ENCODE measurements around the gene GNAI2.

GNAI2 gene

DNA sequence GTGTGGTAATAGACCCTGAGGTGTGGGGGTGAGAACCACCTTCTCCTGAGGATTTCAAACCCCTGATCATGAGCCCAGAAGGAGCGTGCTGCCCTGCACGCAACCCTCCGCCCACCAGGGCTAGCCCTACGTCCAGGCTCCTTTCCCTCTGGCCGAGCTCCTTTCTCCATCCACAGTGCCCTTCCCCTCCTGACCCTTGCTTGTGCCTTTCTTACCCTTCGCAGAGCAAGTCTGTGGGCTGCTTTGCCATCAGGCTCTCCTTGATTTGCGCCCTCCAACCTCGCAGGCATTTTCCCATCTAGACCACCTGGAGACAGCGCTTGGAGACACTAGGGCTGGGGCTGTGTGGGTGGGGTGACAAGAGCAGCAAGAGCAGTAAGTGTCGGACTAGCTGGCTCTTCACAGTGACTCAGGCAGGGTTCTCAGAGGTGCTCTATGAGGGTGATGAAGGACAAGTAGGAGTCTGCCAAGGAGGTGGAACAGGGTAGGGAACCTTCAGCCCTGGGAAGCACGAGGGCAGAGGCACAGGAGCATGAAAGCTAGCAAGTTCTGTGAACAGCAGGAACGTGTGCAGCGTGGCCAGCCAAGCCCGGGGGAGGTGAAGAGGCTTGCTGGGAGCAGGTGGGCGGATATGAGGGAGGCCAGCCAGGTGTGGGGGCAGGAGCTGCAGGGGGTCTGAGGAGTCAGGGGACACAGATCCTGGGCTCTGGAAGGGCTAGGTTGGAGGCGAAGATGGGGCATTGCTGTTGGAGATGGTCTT is 33.5 kb upstream of the GNAI2 start:
- TF ChIP-seq, protein P1, sequence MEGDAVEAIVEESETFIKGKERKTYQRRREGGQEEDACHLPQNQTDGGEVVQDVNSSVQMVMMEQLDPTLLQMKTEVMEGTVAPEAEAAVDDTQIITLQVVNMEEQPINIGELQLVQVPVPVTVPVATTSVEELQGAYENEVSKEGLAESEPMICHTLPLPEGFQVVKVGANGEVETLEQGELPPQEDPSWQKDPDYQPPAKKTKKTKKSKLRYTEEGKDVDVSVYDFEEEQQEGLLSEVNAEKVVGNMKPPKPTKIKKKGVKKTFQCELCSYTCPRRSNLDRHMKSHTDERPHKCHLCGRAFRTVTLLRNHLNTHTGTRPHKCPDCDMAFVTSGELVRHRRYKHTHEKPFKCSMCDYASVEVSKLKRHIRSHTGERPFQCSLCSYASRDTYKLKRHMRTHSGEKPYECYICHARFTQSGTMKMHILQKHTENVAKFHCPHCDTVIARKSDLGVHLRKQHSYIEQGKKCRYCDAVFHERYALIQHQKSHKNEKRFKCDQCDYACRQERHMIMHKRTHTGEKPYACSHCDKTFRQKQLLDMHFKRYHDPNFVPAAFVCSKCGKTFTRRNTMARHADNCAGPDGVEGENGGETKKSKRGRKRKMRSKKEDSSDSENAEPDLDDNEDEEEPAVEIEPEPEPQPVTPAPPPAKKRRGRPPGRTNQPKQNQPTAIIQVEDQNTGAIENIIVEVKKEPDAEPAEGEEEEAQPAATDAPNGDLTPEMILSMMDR (IDR thresholded peaks at IDR 0.05), result no peak

DNA sequence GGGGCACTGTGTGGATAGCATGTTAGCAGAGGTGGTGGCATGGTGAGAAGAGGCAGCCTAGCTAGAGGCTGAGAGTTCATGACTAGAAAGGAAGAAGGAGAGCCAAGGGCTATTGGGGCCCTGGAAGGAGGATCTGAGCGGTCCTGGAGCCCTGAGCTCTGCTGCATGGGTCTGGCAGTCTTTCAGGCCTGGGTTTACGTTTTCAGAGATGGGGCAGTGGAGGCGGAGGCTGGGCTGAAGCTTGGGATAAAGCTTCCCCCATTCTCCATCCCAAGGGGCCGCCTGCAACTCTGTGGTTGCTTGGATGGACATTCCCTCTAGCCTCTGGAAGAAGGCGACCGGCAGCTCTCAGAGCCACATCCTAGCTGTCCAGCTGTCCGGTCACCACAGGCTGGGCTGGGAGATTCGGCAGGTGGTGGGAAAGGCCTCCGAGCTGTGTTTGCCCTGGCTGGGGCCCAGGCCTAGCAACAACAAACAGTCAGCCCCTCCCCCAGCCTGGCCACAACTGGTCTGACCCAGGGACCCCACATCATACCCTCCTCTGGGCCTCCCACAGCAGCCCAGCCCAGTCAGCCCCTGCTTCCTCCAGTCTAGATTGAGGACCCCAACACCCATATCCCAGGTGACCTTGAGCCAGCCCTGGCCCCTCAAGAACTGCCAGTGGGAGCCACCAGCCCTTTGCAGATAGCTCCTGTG is 32.7 kb upstream of the GNAI2 start:
- TF ChIP-seq, protein P1 (IDR thresholded peaks at IDR 0.05), result no peak

DNA sequence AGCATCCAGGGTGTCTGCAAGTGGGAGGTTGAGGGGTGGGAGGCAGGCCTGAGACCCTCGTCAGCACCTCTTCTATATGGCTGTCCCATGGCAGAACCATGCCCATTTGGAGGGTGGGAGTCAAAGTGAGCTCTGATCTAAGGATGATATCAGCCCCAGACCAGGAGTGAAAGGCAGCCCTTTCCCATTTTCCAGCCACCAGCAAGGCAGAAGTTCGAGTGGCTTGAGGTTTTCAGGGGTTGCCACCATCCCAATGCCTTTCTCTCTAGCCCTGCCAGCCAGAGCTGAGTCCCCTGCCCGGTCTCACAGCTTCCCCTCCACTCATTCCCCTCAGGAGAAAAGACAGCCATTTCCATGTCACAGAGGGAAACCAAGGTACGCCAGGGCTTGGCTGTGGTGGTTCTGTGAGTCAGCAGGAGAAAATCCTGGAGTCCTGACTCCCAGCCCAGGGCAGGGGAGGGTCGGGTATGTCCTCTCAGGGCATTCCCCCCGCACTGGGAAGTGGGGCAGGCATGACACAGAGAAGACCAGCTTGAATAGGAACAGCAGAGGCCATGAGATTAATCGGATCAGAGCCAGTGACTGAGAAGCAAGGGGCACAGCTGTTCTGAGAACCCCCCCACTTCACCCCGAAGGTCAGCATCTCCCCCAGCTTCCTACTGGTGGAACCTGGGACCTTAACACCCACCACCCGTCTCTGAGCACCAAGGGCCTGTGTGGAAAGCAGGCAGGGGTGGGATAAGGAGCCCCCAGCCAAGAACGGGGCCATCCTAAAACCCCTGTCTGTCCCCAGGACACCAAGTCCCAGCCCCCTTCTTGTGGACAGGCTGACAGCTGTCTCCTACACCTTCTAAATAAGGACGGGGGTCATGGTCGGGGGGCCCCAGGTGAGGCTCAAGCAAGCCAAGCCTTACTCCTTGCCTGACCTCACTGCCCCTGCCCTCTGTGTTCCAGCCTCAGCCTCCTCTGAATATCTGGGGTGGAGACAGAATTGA is 31.9 kb upstream of the GNAI2 start:
- TF ChIP-seq, protein P1 (IDR thresholded peaks at IDR 0.05), result no peak

DNA sequence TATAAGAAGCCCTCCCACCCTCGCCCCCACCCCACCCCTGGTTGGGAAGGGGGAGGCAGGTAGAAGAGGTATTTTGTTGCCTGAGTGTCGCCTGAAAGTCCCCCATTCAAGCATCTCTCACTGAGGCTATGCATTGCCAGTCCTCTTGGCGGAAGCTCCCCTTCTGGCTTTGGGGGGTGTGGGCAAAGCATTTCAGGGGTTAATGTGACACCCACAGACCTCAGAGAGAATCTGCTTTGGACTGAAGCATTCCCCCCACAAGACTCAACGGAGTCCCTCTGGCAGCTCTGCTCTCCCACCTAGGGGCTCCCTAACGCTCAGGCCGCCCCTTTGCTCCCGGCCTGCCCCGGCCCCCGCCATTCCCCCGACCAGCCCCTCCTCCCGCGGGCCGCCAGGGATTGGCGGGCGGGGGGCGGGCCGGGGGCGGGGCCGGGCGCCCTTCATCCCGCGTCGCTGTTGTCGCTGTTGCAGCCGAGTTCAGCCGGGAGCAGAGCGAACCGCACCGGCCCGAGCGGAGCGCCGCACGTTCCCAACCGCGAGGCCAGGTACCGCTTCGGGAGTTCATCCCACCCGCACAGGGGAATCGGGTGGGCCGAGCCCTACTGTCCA is 31.1 kb upstream of the GNAI2 start, which contains the start of gene SLC38A3:
SLC38A3 (plus strand) TSS at position 468 of the 609 bp plus-strand sequence. CDS start 8,929 bp downstream, outside the sequence.
- TF ChIP-seq, protein P1 (IDR thresholded peaks at IDR 0.05), result no peak

DNA sequence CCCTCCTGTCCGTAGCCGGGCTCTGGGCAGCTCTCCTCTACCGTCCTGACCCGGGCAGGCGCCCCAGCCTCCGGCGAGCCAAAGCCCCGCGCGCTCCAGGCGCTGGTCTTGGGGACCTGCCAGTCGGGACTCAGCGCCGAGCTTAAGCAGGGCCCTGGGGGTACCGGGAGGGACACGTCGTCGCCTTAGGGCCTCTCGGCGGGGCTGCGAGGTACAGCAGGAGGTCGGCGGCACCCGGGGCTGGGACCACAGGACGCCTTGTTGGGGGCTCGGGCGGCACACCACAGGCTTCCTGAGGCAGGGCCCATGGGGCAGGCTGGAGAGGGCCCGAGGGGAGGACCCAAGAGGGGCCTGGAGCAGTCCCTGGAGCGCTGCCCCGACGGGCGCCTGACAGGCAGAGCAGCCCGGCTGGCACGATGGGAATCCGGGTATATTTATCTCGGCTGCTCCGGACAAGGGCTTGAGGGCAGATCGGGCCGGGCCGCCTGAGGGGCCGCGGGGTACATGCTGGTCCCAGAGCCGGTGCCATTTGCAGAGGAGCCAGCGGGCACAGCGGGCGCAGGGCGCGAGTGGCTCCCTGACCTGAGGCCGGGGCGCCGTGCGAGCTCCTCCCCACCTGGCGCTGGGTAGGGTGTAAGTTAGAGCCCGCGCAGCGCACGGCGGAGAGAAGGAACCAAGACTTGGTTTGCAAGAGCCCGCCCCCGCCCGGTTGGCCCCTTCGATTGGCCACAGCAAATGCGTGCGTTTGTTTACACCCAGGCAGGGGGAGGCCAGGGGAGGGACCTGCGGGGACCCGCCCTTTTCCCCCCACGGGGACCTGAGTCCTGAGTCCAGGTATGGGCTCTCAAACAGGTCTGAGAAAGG is 30.4 kb upstream of the GNAI2 start:
- TF ChIP-seq, protein P1 (IDR thresholded peaks at IDR 0.05), result no peak

DNA sequence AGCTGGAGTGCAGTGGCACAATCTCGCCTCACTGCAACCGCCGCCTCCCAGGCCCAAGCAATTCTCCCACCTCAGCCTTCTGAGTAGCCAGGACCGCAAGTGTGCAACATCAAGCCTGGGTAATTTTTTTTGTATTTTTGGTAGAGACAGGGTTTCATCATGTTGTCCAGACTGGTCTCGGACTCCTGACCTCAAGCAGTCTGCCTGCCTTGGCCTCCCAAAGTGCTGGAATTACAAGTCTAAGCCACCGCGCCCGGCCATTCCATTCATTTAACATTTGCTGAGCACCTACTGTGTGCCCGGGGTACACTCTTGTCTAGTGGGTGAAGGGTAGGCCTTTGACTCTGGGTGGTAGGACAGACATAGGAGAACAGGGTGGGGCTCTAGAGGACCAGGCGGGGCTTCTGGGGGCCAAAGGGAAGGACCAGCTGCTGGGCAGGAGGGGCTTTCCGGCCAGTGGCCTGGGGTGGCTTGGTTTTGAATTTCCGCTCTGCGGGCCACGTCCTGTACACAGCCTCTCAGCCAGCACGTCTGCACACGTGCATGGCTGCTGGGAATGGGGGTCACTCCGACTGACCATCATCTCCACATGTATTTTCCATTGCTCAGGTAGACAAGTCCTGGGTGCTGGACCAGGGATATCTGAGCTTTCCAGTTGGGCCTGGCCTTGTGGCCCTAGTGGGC is 28.5 kb upstream of the GNAI2 start:
- TF ChIP-seq, protein P1 (IDR thresholded peaks at IDR 0.05), result no peak

Data from LNCAP (cell line).